Ovary (tissue), 3 donors: ENCODE measurements around the gene LCN1.
"Not testable (repeated sequence)": the region's sequence is repeated elsewhere in the genome, so short reads cannot be mapped to it uniquely, and the experiment has no call there.

Experiments used
- CTCF ChIP-seq, 3 donors: fragments of 450-650 bp in 2 of 3; fragments of 200-600 bp in 1 of 3; IDR thresholded peaks; one replicate each; pipeline versions ENCODE4 v1.5.1 to v1.8.0; 2016 to 2022; ENCODE audit warnings: antibody characterized with exemption in 3 of 3, mild to moderate bottlenecking in 1 of 3
- EP300 ChIP-seq: sonication (generic); formaldehyde crosslinking; IDR thresholded peaks from one replicate; pipeline ENCODE4 v1.6.1; 2017; ENCODE audit warnings: antibody characterized with exemption
- POLR2A ChIP-seq: fragments of 450-650 bp; IDR thresholded peaks from one replicate; pipeline ENCODE4 v1.6.1; 2017; ENCODE audit warnings: antibody characterized with exemption, mild to moderate bottlenecking, moderate library complexity
- donor health status: DM: no; HTN: no; CAD: no.

- TF ChIP-seq CTCF (IDR thresholded peaks at IDR 0.05); EP300; POLR2A: not testable (repeated sequence)
Observed at GRCh38 chr9:135543262-135543894, 22.1 kb downstream of the LCN1 start.
